ENCODE data around the gene LIN37. TPM values are rescaled to one million over a fixed set of nuclear protein-coding genes. Genes with fewer than 3 reads are reported as not detected.

The LIN37 gene
- total RNA-seq, 4 donors from 2014 or later: 6.8 to 31.6 (median 16.9) TPM

DNA sequence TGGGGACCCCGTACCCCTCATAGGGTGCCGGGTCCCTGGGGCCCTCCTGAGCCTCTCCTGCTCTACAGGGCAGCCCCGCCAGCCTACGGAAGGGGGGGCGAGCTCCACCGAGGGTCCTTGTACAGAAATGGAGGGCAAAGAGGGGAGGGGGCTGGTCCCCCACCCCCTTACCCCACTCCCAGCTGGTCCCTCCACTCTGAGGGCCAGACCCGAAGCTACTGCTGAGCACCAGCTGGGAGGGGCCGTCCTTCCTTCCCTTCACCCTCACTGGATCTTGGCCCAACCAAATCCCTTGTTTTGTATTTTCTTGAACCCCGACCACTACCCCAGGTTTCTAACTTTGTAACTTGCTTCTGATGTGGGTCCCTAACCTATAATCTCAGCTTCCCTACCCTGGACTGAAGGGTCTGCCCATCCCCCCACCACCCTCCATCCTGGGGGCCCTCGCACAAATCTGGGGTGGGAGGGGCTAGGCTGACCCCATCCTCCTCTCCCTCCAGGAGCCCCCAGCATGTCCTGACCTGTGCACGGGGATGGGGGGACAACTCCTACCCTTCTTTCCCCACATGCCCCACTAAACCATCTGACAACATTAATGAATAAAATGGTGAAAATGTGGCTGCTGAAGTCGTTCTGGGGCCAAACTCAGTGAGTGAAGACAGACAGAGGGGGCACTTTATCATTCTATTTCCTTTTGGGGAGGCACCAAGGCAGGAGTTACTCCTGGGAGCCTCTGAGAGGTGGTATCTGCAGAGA, 40.0 kb downstream of the LIN37 start:
- DNase-seq: no peak
- Histone ChIP-seq H3K27ac (no peak overlapping the region), H3K4me3 (no peak overlapping the region), H3K36me3 (no peaks in the 10 kb centered on the region), H3K27me3 (no peaks in the 10 kb centered on the region), H3K4me1 (no peaks in the 10 kb centered on the region), H3K9me3 (no peaks in the 10 kb centered on the region)
- intact Hi-C loops (cut with DNase I; ENCODE audit: low total_unique reads): loop anchor here (10.0 kb wide), 1 partner anchor 146 kb away; the partner anchor contains the start of gene LRFN3
- no peak for TF ChIP-seq POLR2A (IDR thresholded peaks at IDR 0.05)
- TF ChIP-seq, protein P1, sequence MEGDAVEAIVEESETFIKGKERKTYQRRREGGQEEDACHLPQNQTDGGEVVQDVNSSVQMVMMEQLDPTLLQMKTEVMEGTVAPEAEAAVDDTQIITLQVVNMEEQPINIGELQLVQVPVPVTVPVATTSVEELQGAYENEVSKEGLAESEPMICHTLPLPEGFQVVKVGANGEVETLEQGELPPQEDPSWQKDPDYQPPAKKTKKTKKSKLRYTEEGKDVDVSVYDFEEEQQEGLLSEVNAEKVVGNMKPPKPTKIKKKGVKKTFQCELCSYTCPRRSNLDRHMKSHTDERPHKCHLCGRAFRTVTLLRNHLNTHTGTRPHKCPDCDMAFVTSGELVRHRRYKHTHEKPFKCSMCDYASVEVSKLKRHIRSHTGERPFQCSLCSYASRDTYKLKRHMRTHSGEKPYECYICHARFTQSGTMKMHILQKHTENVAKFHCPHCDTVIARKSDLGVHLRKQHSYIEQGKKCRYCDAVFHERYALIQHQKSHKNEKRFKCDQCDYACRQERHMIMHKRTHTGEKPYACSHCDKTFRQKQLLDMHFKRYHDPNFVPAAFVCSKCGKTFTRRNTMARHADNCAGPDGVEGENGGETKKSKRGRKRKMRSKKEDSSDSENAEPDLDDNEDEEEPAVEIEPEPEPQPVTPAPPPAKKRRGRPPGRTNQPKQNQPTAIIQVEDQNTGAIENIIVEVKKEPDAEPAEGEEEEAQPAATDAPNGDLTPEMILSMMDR (IDR thresholded peaks at IDR 0.05): no peak

DNA sequence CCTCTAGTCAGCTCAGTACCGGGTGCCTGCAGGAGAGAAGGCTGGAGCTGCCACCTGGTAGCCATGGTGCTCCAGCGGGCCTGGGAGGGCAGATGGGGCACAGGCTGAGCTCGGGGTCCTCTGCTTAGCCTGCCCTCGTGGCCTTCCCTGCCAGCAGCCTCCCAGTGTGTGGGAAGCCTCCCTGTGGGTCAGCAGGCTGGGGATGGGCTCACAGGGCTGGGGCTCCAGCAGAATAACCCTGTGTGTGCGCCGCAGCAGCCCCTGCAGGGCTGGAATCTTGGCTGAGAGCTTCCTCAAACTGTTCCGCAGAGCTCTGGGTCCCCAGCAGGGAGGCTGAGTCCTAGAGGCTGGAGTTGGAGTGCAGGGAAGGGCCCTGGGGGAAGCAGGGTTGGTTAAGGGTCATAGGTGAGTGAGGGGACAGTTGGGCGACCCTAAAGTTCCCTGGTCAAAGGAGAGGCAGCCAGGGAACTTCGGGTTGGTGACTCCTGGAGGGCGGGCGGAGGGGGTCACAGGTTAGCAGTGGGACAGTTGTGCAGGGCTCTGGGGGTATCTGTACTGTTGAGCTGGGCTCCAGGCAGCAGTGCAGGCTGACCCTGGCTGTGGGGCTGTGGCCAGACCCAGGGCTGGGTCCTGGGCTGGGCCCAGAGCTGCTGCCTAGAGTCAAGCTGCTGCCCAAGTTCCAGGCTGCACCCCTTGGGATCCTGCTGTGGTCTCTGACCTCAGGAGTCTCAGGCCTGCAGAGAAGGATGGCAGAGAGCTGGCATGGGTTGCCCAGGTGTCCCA, 41.0 kb downstream of the LIN37 start:
- Histone ChIP-seq H3K36me3 (no peaks in the 10 kb centered on the region), H3K27me3 (no peaks in the 10 kb centered on the region), H3K4me1 (no peaks in the 10 kb centered on the region), H3K27ac (no peak overlapping the region), H3K4me3 (no peak overlapping the region), H3K9me3 (no peaks in the 10 kb centered on the region)
- DNase-seq: no peak
- TF ChIP-seq, protein P1 (IDR thresholded peaks at IDR 0.05): no peak
- intact Hi-C loops (cut with DNase I; ENCODE audit: low total_unique reads): loop anchor here (10.0 kb wide), 1 partner anchor 145 kb away; the partner anchor contains the start of gene LRFN3

DNA sequence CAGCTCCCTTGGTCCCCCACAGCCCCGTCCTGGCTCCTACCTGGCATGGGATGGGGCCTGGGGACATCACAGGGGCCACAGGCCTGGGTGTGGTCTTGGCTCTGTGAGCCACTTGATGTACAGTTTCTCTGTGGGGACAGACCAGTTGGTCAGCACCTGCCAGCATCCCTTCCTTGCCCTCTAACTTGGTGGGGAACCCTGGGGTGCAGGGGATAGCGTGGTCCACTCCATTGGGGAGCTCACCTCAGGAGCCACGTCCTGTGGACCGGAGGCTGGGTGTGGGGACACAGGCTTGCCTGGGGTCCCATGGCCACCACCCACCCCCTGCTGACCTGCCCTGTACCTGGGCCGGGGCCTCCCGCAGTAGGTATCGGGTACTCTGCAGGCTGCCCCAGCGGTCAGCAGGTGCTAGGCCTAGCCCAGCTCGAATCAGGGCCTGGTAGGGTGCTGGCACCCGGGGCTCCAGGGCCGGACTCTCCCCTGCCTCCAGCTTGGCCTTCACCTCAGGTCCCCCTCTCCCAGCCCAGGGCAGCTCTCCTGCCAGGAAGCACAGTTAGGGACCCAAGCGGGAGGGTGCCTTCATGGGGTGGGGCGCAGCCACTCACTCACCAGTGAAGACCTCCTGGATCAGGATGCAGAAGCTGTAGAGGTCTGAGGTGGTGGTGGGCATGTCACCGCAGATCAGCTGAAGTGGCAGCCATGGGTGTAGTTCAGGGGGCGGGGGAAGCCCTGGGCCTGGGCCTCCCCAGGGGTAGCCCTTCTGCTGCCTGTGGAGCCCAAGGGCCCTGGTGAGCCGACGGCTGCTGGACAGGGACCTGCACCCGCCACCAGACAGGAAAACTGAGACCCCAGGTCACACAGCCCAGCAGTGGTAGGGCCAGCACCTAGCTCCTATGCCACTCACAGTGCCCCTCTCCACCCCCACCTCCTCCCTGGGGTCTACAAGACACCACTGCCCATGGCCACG, 41.9 kb downstream of the LIN37 start:
- Histone ChIP-seq H3K4me3 (no peak overlapping the region), H3K9me3 (no peaks in the 10 kb centered on the region), H3K4me1 (no peaks in the 10 kb centered on the region), H3K27me3 (no peaks in the 10 kb centered on the region), H3K36me3 (no peaks in the 10 kb centered on the region), H3K27ac (no peak overlapping the region)
- intact Hi-C loops (cut with DNase I; ENCODE audit: low total_unique reads): loop anchor here (10.0 kb wide), 1 partner anchor 145 kb away; the partner anchor contains the start of gene LRFN3
- no peak for DNase-seq
- no peak for TF ChIP-seq POLR2A (IDR thresholded peaks at IDR 0.05)
- TF ChIP-seq, protein P1 (IDR thresholded peaks at IDR 0.05): no peak

DNA sequence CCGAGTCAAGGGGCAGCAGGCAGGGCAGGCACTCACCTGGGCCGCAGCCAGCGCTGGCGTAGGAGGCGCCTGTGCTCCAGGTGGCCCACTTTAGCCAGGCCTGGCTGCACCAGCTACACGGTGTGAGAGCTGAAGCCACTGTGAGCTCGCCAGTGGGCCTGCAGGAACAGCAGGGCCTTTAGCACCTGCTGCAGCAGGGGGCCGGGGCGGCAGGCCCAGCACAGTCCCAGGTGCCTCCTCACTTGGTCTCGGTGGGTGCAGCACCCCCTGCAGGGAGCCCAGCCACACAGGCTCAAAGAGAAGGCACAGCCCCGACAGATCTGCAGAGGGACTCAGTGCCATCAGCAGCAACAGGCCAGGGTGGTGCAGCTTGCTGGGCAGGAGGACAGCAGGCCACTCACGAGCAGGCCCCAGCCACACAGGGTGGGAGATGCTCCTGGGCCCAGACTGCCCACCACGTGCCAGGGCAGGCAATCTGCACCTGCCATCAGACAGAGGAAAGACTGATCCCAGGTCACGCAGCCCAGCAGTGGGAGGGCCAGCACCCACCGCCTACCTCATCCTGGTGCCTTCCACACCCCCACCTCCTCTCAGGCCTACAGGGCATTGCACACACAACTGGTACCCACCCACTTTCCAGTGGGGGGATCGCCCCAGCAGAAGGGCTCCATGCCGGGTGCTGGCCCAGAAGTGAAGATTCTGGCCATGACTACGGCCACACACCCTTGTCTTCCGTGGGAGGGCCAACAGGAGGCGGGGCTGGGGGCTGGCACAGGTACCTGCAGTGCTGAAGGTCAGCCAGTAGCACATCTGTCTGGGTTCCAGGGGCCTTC, 42.8 kb downstream of the LIN37 start:
- H3K9me3 ChIP-seq: no peaks in the 10 kb centered on the region
- no peaks in the 10 kb centered on the region for H3K27me3 ChIP-seq
- no peak overlapping the region for H3K4me3 ChIP-seq
- H3K27ac ChIP-seq: no peak overlapping the region
- DNase-seq: no peak
- H3K36me3 ChIP-seq: no peaks in the 10 kb centered on the region
- TF ChIP-seq, protein P1 (IDR thresholded peaks at IDR 0.05): no peak
- no peak for TF ChIP-seq POLR2A (IDR thresholded peaks at IDR 0.05)
- no peaks in the 10 kb centered on the region for H3K4me1 ChIP-seq
- intact Hi-C loops (cut with DNase I; ENCODE audit: low total_unique reads): no loop called here
